ENCODE results near the gene SCG2. TPM values are rescaled to one million over a fixed set of nuclear protein-coding genes. Genes with fewer than 3 reads are reported as not detected.

Gene SCG2
- total RNA-seq, 1 donor, result 0.63 TPM

DNA sequence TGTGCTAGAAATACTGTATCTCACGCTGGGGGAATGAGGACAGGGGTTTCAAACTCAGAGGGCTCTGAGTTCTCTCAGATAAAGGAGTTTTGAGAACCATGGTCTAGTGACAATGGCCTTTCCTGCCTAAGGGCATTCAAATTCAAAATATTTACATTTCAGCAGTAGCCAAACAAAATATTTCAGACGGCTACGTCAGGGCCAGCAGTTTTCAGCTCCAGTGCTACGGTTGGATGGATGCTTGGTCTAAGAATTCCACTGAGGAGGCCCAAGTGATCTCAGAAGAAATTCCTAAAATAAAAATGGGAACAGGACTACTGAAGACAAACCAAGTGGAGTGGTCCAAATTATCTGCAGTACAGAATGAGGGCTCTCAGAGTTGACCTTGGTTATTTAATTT, 41.1 kb upstream of the SCG2 start:
- DNase-seq (ENCODE audit: low read depth), result no peak
- TF ChIP-seq, protein P1, sequence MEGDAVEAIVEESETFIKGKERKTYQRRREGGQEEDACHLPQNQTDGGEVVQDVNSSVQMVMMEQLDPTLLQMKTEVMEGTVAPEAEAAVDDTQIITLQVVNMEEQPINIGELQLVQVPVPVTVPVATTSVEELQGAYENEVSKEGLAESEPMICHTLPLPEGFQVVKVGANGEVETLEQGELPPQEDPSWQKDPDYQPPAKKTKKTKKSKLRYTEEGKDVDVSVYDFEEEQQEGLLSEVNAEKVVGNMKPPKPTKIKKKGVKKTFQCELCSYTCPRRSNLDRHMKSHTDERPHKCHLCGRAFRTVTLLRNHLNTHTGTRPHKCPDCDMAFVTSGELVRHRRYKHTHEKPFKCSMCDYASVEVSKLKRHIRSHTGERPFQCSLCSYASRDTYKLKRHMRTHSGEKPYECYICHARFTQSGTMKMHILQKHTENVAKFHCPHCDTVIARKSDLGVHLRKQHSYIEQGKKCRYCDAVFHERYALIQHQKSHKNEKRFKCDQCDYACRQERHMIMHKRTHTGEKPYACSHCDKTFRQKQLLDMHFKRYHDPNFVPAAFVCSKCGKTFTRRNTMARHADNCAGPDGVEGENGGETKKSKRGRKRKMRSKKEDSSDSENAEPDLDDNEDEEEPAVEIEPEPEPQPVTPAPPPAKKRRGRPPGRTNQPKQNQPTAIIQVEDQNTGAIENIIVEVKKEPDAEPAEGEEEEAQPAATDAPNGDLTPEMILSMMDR (IDR thresholded peaks at IDR 0.05; ENCODE audit: insufficient read depth, low read length), result no peak
- no peak overlapping the region for H3K4me3 ChIP-seq (ENCODE audit: low read depth, low read length)

DNA sequence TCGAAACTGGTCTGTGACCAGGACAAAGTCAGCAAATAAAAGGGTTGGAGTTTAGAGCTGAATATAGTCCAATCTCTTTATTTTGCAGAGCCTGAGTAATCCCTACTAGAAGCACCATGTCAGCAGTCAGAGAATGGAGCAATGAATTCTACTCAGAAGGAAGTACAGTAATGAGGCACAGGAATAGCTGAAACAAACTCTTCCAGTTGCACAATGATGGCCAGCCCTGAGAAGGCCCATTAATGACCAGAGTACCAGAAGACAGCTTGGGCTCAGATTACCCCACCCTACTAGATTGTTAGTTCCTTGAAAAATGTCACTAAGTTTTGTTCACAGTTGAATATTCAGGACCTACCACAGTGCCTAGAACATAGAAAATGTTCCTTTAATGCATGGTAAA, 40.3 kb upstream of the SCG2 start:
- no peak overlapping the region for H3K4me3 ChIP-seq (ENCODE audit: low read depth, low read length)
- no peak for DNase-seq (ENCODE audit: low read depth)
- TF ChIP-seq, protein P1 (IDR thresholded peaks at IDR 0.05; ENCODE audit: insufficient read depth, low read length), result no peak

DNA sequence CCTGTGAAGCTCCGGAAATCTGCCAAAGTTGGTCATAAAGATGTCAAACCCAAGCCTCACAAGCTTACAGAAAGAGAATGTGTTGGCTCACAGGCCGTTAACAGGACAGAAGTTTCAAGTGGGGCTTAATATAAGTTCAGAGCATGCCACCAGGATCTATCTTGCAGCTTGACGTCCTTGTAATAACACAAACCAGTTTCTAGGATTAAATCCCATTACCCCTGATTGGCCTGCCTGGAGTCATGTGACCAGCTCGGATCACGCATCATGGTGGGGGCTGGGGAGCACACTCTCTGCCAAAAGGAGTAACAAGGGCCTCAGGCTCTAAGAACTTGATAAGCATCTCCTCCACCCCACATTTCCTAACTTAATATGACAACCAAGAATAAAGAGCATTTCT, 38.9 kb upstream of the SCG2 start:
- TF ChIP-seq, protein P1 (IDR thresholded peaks at IDR 0.05; ENCODE audit: insufficient read depth, low read length), result no peak
- DNase-seq (ENCODE audit: low read depth), result peak; percentile 10
- no peak overlapping the region for H3K4me3 ChIP-seq (ENCODE audit: low read depth, low read length)

DNA sequence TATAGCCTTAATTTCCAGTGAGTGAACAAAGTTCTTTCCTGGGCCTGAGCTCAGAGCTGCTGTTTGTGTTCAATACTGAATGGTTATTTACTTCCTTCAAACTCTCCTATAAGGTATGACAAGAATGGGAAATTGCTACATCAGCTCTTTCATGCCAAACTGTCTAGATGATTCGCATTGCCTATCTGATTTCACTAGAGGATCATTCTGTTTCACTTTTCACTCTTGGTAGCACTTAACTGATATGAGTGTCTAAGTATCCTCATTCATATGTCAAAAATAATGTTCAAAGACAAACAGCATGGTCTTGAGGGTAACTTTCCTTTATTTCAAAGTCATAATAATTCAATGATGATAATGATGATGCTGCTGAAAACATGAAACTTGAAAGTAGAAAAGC, 32.9 kb upstream of the SCG2 start:
- TF ChIP-seq, protein P1 (IDR thresholded peaks at IDR 0.05; ENCODE audit: insufficient read depth, low read length), result no peak
- DNase-seq (ENCODE audit: low read depth), result peak; percentile 38

DNA sequence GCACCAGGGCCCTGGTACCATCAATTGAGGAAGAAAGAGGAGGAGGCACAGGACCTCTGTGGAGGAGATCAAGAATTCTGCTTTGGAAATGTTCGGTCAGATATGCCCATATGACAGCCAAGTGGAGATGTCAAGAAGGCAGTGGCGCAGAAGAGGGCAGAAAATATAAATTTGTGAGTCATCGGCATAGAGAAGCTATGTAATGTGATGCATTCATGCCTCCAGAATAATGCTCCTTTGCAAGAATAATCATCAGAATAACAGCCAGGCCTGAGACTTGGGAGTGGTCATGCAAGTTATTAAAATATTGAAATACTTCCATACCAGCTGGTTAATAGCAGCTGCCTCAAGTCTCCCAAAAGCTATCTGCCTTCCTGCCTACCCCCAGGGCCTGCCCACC, 32.1 kb upstream of the SCG2 start:
- no peak overlapping the region for H3K4me3 ChIP-seq (ENCODE audit: low read depth, low read length)
- TF ChIP-seq, protein P1 (IDR thresholded peaks at IDR 0.05; ENCODE audit: insufficient read depth, low read length), result no peak
- DNase-seq (ENCODE audit: low read depth), result no peak

More for the DNA sequence above, 32.9 kb upstream of the SCG2 start:
- no peak overlapping the region for H3K4me3 ChIP-seq (ENCODE audit: low read depth, low read length)

DNA sequence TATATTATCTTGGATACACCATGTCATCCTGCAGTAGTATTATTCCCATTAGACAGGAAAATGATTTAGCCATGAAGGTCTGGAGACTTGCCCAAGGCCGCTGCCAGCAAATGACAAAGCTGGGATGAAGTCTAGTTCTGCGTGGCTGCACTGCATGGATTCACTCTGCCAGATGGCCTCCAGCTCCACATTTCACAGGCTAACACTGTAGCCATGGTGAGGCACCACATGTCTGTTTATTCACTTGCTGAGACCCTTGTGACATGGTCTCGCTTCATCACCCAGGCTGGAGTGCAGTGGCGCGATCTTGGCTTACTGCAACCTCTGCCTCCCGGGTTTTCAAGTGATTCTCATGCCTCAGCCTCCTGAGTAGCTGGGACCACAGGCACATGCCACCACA, 31.5 kb upstream of the SCG2 start:
- no peak for DNase-seq (ENCODE audit: low read depth)
- TF ChIP-seq, protein P1 (IDR thresholded peaks at IDR 0.05; ENCODE audit: insufficient read depth, low read length), result no peak

DNA sequence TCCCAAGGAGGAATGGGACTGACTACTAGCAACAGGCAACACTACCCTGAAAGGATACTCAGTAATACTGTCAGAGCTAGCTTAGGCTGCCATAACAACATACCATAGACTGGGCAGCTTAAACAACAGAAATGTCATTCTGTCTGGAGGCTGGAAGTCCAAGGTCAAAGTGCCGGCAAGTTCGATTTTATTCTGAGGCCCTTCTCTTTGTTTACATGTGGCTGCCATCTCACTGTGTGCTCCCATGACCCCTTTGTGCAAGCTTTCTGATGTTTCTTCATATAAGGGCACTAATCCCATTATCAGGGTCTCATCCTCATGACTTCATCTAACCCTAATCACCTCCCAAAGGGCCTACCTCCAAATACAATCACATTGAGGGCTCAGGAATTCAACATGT, 30.7 kb upstream of the SCG2 start:
- TF ChIP-seq, protein P1 (IDR thresholded peaks at IDR 0.05; ENCODE audit: insufficient read depth, low read length), result no peak
- no peak for DNase-seq (ENCODE audit: low read depth)
- H3K4me3 ChIP-seq (ENCODE audit: low read depth, low read length), result no peak overlapping the region

More for the DNA sequence above, 31.5 kb upstream of the SCG2 start:
- no peak overlapping the region for H3K4me3 ChIP-seq (ENCODE audit: low read depth, low read length)

Data from fibroblast of the aortic adventitia (primary cell).